Right lobe of liver (tissue), 4 donors: ENCODE data around the gene LARP7.

Experiments used
- CTCF ChIP-seq, 4 donors: fragments of 200-600 bp in 3 of 4; fragments of 450-650 bp in 1 of 4; IDR thresholded peaks; one replicate each; pipeline versions ENCODE4 v1.5.1 to v1.8.0; 2016 to 2022; ENCODE audit warnings: antibody characterized with exemption in 4 of 4, mild to moderate bottlenecking in 2 of 4
- POLR2A ChIP-seq: fragments of 450-650 bp; IDR thresholded peaks from one replicate; pipeline ENCODE4 v1.6.1; 2017; ENCODE audit warnings: antibody characterized with exemption, mild to moderate bottlenecking
- donor health status: DM: no; HTN: no; CAD: no.
- donor health status: DM: no; HTN: no; CAD: no.
- donor health status: DM: no; HTN: yes; CAD: no.

- TF ChIP-seq CTCF (IDR thresholded peaks at IDR 0.05) (no peak), POLR2A (no peak)
Observed at GRCh38 chr4:112680996-112681395, 44.1 kb downstream of the LARP7 start.
